ENCODE data around the gene SAP30BP. TPM values are rescaled to one million over a fixed set of nuclear protein-coding genes. Genes with fewer than 3 reads are reported as not detected.

The SAP30BP gene
- polyA plus RNA-seq, 1 donor (not counting 4 experiments of a cell fraction or from before 2014, with no cell fraction given): 99.0 TPM

GRCh38 chr17:75632428-75632827 is 34.7 kb upstream of the SAP30BP start:
- Histone ChIP-seq H3K36me3 (ENCODE audit: control insufficient read depth in 2 of 2, extremely low read depth in 1 of 2, insufficient read depth in 2 of 2, low read length in 2 of 2) (peaks cover 5 to 16% of the 10 kb centered on the region in 2 experiments), H3K9me3 (ENCODE audit: control insufficient read depth, low read depth, low read length) (no peaks in the 10 kb centered on the region), H4K20me1 (ENCODE audit: control insufficient read depth, extremely low read depth, insufficient read depth, low read length) (peaks cover 3% of the 10 kb centered on the region), H3K4me2 (ENCODE audit: control insufficient read depth, extremely low read depth, insufficient read depth, low read depth, low read length) (no peak overlapping the region), H3K79me2 (ENCODE audit: control insufficient read depth, insufficient read depth, low read length) (no peaks in the 10 kb centered on the region), H2AFZ (ENCODE audit: control insufficient read depth, low read length) (no peak overlapping the region), H3K4me1 (ENCODE audit: control insufficient read depth, extremely low read depth, insufficient read depth, low read length) (peaks cover 15% of the 10 kb centered on the region), H3K27me3 (ENCODE audit: control insufficient read depth, extremely low read depth, insufficient read depth, low read length) (no peaks in the 10 kb centered on the region), H3K9ac (ENCODE audit: control insufficient read depth, extremely low read depth, insufficient read depth, low read length) (no peak overlapping the region), H3K27ac (ENCODE audit: control insufficient read depth, insufficient read depth, low read length) (no peak overlapping the region), H3K4me3 (ENCODE audit: control insufficient read depth in 2 of 3, extremely low read depth in 1 of 3, insufficient read depth in 2 of 3, low read depth in 1 of 3, low read length in 3 of 3) (no peak overlapping the region), H3K9me1 (ENCODE audit: control insufficient read depth, extremely low read depth, insufficient read depth, low read length) (no peaks in the 10 kb centered on the region)
- dilution Hi-C loops (cut with MboI; ENCODE audit: extremely low pct_ligation_motif_present, low sequenced_read_pairs): no loop called here
- TF ChIP-seq, protein P1, sequence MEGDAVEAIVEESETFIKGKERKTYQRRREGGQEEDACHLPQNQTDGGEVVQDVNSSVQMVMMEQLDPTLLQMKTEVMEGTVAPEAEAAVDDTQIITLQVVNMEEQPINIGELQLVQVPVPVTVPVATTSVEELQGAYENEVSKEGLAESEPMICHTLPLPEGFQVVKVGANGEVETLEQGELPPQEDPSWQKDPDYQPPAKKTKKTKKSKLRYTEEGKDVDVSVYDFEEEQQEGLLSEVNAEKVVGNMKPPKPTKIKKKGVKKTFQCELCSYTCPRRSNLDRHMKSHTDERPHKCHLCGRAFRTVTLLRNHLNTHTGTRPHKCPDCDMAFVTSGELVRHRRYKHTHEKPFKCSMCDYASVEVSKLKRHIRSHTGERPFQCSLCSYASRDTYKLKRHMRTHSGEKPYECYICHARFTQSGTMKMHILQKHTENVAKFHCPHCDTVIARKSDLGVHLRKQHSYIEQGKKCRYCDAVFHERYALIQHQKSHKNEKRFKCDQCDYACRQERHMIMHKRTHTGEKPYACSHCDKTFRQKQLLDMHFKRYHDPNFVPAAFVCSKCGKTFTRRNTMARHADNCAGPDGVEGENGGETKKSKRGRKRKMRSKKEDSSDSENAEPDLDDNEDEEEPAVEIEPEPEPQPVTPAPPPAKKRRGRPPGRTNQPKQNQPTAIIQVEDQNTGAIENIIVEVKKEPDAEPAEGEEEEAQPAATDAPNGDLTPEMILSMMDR (optimal IDR thresholded peaks at IDR 0.05 in 1 of 3, IDR thresholded peaks at IDR 0.05 in 1 of 3, conservative IDR thresholded peaks at IDR 0.05 in 1 of 3; ENCODE audit: extremely low read depth in 1 of 3, insufficient read depth in 2 of 3, low read length in 3 of 3): no peak
- no peak for TF ChIP-seq EZH2 (IDR thresholded peaks at IDR 0.05; ENCODE audit: low read length)
- DNase-seq (ENCODE audit: low read depth, low spot score) (no peak), FAIRE-seq (no peak)

- Histone ChIP-seq H3K27me3 (ENCODE audit: control insufficient read depth, extremely low read depth, insufficient read depth, low read length) (no peaks in the 10 kb centered on the region), H3K36me3 (ENCODE audit: control insufficient read depth in 2 of 2, extremely low read depth in 1 of 2, insufficient read depth in 2 of 2, low read length in 2 of 2) (peaks cover 4 to 16% of the 10 kb centered on the region in 2 experiments), H3K79me2 (ENCODE audit: control insufficient read depth, insufficient read depth, low read length) (no peaks in the 10 kb centered on the region), H3K27ac (ENCODE audit: control insufficient read depth, insufficient read depth, low read length) (peak within 1 kb of the TSS; percentile 58), H3K4me3 (ENCODE audit: control insufficient read depth in 2 of 3, extremely low read depth in 1 of 3, insufficient read depth in 2 of 3, low read depth in 1 of 3, low read length in 3 of 3) (no peak within 1 kb of the TSS), H4K20me1 (ENCODE audit: control insufficient read depth, extremely low read depth, insufficient read depth, low read length) (peaks cover 3% of the 10 kb centered on the region), H3K9me3 (ENCODE audit: control insufficient read depth, low read depth, low read length) (no peaks in the 10 kb centered on the region), H3K4me2 (ENCODE audit: control insufficient read depth, extremely low read depth, insufficient read depth, low read depth, low read length) (peak within 1 kb of the TSS; percentile 45), H3K4me1 (ENCODE audit: control insufficient read depth, extremely low read depth, insufficient read depth, low read length) (peaks cover 15% of the 10 kb centered on the region), H3K9ac (ENCODE audit: control insufficient read depth, extremely low read depth, insufficient read depth, low read length) (peak within 1 kb of the TSS; percentile 63), H3K9me1 (ENCODE audit: control insufficient read depth, extremely low read depth, insufficient read depth, low read length) (no peaks in the 10 kb centered on the region), H2AFZ (ENCODE audit: control insufficient read depth, low read length) (peak within 1 kb of the TSS; percentile 42)
- TF ChIP-seq, protein P1 (optimal IDR thresholded peaks at IDR 0.05 in 1 of 3, IDR thresholded peaks at IDR 0.05 in 1 of 3, conservative IDR thresholded peaks at IDR 0.05 in 1 of 3; ENCODE audit: extremely low read depth in 1 of 3, insufficient read depth in 2 of 3, low read length in 3 of 3): peak; percentile 90 to 98 (median 92)
- TF ChIP-seq EZH2 (IDR thresholded peaks at IDR 0.05; ENCODE audit: low read length): no peak
- no peak for FAIRE-seq
- dilution Hi-C loops (cut with MboI; ENCODE audit: extremely low pct_ligation_motif_present, low sequenced_read_pairs): no loop called here
- DNase-seq (ENCODE audit: low read depth, low spot score): peak; percentile 33
Measured at GRCh38 chr17:75632863-75633485, 34.2 kb upstream of the SAP30BP start, which contains the start of gene SMIM5. Gene SMIM5 (plus strand): TSS chr17:75633434. CDS start chr17:75640202, 6,768 bp downstream.

All from keratinocyte (primary cell).